GM18907 (cell line): Measurements from ENCODE around the gene BCL11A.

Experiments
- ATAC-seq: cut with Tn5 transposase; IDR thresholded peaks from one replicate; pipeline ENCODE4 v1.9.1; 2021; ENCODE audit warnings: mild to moderate bottlenecking, moderate library complexity; ENCODE audit not compliant: unreplicated experiment

BCL11A gene

DNA sequence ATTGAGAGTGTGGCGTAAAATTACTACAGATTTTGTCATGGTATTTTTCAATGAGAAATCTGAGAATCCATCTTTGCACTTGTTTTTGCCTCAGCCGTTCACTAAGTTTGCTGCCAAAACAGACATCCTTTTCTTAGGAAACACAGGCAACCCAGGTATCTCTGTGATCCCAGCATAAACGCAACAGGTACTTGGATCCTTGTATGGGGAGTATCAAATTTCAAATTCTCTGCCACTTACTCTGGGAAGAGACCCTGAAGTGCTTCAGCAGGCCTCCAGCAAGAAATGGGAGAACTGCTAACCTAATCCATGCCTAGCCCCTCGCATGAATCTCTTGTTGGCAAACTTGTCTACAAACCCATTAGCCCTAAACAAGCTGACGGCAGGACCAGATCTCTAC, 83.1 kb downstream of the BCL11A start:
- ATAC-seq = no peak

DNA sequence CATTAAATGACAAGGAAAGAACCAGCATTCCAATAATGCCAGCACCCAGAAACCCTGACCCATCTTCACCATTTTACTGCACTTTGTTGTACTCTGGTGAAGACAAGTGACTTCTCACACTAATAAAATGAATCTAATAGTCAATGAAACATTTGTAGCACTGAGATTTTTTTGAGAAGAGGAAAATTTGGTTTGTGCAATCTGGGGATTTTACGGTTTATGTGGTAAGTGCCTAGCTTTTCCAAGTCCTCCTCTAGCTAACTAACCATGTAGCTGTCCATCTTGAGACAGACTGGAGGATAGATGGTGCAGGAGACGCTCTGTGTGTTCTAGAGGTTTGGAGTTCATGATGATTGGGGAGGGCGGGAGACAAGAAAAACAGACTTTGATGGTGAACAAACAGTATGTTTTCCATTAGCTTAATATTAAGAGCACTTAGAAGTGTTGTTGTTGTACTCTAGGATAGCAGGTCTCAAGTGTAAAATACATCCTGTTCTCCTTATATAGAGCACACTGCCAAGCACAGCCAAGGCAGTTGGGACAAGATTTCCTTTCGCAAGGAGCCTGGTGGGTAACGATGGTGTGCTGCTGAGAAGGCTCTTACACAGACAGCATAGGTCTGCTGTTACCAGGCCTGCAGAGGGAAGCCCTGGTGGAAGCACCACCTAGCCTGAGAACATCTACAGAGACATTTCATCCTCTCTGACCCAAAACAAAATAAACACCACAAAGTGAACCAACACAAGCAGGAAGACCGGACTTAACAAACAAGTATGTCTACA, 83.7 kb downstream of the BCL11A start:
- no peak for ATAC-seq

DNA sequence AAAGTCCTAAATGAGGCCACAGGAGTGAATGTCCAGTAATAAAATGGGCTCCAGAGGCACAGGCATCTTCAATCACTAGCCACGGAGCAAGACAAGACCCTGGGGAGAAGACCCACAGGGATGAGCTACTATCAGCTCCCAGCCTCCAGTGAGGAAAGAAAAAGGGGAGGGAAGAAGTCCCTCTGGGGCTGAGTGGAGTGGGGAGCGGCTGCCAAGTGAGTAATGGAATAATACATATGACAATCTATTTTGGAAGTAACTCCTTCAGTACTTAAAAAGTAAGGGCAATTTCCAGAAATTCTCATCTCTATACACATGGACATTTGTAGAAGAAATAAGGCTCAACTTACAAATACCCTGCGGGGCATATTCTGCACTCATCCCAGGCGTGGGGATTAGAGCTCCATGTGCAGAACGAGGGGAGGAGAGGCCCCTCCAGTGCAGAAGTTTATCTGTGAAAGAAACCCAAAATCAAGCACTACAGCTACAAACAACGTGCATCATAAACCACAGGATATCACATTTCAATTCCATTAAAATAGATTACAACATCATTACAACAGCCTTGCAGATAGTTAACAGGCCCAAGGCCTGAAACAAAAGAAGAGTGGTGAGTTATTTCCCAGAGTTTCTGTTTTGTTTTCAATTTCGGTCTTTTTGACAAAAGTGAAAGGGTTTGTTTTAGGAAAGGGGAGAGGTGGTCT, 84.9 kb downstream of the BCL11A start:
- no peak for ATAC-seq

DNA sequence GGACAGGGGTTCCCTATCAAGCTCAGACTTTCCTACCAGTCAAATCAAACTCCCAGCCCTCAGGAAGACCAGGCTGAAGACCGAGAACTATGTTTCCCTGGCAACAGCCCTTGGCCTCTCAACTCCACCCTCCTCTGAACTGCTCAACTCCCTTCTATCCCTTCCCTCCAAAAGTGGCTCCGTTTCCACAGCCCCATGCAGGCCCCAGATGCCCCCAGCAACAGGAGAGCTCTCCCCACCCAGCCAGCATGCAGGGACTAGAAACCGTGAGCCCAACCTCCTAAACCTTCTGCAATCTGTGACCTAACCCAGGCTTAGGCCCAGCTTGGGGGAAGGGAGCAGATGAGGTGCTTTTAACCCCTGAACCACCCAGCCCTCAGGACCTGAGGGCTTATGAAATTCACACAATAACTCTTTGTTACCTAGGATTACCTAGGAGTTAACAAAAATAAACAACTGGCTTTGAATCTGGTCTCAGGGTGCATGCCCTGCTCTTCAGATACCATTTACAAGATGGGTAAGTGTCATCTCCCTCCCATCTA, 87.2 kb downstream of the BCL11A start:
- ATAC-seq = no peak

DNA sequence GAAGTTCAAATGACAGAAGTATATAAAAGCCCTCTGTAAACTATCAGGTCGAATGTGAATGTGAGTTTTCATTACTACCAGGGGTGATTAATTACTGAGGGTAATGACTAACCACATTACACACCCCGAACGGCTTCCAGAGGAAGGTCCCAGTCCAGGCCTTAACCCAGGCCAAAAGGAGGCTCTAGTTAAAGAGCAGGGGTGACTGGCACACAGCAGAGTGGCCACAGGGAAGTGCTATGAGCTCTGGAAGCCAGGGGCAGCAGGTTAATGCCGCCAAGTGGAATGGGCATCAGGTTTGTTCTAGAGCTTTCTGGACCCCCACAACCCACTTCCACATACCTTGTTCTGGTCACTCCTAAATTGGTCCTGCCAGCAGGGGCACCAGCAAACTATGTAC, 87.7 kb downstream of the BCL11A start:
- ATAC-seq = no peak

DNA sequence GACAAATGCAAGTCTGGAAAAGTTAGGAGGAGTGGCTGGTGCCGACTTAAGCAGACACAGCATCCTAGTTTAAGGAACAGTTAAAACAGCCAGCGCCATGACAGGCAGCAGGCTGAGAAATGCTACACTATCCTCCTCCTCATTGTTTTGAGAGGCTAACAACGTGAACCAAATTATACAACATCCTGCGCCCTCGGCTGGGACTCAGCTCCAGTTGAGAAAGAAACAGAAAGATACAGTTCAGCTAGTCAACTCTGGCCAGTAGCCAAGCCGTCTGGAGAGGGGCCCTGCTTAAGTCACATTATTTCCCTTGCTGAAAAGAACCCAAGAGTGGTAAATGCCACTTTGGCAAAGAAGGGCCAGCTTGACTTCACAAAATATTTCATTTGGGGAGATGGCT, 90.2 kb downstream of the BCL11A start:
- ATAC-seq = no peak

DNA sequence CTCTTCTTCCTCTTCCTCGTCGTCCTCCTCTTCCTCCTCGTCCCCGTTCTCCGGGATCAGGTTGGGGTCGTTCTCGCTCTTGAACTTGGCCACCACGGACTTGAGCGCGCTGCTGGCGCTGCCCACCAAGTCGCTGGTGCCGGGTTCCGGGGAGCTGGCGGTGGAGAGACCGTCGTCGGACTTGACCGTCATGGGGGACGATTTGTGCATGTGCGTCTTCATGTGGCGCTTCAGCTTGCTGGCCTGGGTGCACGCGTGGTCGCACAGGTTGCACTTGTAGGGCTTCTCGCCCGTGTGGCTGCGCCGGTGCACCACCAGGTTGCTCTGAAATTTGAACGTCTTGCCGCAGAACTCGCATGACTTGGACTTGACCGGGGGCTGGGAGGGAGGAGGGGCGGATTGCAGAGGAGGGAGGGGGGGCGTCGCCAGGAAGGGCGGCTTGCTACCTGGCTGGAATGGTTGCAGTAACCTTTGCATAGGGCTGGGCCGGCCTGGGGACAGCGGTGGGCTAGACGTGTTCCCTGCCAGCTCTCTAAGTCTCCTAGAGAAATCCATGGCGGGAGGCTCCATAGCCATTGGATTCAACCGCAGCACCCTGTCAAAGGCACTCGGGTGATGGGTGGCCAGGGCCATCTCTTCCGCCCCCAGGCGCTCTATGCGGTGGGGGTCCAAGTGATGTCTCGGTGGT, 91.9 kb downstream of the BCL11A start:
- ATAC-seq = no peak

DNA sequence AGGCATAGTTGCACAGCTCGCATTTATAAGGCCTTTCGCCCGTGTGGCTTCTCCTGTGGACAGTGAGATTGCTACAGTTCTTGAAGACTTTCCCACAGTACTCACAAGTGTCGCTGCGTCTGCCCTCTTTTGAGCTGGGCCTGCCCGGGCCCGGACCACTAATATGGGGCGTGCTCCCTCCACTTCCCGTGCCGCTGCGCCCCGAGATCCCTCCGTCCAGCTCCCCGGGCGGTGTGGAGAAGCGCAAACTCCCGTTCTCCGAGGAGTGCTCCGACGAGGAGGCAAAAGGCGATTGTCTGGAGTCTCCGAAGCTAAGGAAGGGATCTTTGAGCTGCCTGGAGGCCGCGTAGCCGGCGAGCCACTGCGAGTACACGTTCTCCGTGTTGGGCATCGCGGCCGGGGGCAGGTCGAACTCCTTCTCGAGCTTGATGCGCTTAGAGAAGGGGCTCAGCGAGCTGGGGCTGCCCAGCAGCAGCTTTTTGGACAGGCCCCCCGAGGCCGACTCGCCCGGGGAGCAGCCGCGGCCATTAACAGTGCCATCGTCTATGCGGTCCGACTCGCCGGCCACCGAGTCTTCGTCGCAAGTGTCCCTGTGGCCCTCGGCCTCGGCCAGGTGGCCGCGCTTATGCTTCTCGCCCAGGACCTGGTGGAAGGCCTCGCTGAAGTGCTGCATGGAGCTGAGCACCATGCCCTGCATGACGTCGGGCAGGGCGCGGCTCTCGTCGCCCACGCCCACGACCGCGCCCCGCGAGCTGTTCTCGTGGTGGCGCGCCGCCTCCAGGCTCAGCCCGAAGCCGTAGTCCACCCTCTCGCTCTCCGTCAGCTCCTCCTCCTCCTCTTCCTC, 92.7 kb downstream of the BCL11A start:
- ATAC-seq = no peak

DNA sequence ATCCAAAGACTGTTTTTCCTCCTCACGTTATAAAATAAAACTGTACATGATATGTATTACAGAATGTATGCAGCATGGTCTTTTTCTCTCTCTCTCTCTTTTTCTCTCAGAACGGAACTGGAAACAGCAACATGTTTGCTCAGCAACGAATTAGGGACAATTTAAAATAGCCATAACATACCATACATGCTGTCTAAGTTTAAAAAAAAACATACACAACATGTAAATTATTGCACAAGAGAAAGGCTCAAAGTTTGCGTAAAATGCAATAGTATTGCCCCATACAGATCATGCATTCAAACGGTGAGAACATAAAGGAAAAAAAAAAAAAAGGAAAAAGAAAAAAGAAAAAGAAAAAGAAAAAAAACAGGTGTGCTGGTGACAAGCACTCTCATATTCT, 93.6 kb downstream of the BCL11A start:
- ATAC-seq = no peak

DNA sequence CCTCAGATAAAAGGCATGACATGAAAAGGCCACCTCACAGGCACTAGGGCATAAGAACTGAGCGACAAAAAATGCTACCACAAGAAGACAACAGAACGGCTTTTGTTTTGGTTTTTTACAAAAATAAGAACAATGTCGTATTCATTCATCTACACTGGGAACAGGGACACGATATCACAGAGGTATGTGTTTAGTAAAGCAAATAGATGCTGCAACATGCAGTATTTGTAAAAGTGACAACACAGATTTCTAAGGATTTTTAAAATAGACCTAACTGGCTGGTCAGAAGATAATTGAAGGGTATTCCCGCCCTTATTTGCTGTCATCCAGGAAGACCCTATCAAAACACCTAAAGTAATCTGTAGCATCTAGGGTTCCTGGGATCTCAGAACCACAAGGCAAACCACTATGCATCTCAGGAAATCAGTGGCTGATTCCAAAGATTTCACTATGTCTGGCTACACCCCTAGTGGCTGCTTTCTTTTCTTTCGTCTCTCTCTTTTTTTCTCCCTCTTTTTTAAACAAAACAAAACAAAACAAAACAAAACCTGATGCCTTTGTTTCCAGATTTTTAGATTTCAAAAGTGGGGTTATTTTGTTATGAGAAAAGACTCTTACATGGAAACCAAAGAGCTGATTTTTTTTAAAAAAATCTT, 97.2 kb downstream of the BCL11A start:
- no peak for ATAC-seq

DNA sequence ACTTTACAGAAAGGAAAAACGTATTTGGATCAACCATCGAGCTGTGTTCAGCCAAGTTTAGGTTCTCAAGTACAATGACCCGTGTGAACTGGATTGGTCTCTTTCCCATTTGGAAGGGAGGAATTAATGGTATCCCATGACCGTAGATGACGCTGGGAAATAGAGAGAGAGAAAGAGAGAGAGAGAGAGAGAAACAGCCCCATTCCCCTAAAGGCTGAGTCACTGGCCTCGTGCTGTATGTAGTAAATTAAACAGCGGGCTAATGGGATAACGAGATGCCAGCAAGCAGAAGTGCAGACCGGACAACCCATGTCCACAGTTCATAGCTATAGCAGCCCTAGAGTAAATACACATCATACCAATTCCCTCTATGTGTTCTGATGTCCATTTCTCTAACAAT, 99.6 kb downstream of the BCL11A start:
- no peak for ATAC-seq

DNA sequence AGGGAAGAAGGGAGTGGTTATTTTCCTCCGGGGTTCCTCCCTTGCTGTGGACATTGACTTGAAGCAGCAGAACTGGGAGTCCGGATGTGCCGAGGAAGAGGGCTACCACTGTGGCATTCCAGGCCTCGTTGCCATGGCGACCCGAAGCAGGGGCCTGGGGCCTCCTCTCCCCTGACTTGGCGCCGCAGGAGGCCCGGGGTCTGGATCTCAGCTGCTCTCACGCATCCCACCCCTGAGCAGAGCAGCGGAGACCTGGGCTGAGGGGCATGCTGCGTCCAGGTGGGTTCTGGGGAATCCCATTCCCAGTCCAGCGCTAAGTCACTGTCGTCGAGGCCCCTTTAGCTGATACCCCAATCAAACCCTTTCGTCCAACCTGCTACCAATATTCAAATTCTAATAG, 100.2 kb downstream of the BCL11A start:
- no peak for ATAC-seq

DNA sequence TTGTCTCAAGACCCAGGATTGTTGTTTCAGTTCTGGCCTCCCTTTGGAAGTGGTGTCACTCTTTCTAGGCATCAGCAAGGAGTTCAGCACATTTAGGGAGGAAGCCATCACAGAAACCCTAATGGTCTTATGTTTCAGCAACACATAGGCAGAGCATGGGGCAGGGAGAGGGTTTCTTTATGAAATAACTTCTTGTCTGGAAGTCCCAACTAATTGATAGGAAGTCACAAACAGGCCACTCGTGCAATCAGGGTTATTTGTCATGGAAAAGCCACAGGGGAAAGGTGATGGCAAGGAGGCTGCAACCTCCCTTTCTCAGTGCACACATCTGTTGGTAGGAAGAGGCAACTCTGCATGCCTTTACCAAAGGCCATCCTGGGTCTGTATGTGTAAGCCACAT, 103.0 kb downstream of the BCL11A start:
- no peak for ATAC-seq

DNA sequence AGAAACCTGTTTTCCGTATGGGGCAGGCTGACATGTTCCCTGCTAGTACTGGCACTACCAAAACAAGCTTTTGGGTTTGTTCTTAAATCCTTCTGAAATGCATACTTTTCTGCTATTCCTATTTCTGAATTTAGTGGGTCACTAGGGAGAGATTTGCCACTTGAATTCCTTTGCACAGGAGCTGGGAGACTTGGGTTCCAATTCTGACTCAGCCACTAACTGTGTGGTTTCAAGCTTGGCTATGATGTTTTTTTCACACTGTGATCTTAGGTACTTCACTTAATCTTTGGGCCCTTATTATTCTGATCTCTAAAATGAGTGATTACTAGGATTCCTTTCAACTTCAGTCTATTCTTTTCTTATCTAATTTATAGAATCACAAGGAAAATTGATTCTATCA, 105.5 kb downstream of the BCL11A start:
- no peak for ATAC-seq

DNA sequence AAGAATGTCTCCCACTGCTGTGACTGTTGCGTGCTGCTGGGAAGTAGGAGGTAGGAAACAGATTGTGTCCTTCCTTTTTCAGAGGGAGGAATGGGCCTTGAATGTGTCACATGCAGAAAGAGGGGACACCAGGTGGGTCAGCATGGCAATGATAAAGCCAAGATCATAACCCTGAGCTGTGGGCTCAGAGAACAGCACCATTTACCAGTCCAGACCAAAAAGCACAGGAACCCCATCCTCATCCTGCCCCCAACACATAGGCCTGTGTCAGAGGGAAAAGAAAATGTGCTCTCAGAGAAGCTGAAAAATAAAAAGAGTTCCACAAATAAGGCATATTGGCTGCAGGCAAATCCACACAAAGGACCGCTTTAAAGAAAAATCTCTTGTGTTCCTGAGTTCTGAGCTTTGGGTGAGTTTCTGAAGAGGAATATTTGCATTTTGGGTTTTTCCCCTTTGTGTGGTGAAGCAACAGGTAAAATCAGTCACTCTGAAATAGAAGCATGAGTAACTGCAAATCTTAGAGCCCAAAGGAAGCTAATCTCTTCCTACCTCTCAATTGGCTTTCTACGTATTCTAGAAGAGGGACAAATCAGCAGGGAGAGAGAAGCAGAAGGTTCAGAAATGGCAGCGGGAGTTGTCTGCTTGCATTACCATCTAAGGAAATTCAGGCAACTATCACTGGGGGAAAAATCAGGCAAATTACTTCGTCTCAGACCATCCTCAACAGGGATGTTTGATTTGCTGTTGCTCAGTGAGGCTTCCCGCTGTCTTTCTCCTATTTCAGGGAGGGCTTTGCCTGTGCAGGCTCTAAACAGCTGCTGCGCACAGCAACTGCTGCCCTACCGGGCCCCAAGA, 106.8 kb downstream of the BCL11A start:
- ATAC-seq = peak; percentile 92

DNA sequence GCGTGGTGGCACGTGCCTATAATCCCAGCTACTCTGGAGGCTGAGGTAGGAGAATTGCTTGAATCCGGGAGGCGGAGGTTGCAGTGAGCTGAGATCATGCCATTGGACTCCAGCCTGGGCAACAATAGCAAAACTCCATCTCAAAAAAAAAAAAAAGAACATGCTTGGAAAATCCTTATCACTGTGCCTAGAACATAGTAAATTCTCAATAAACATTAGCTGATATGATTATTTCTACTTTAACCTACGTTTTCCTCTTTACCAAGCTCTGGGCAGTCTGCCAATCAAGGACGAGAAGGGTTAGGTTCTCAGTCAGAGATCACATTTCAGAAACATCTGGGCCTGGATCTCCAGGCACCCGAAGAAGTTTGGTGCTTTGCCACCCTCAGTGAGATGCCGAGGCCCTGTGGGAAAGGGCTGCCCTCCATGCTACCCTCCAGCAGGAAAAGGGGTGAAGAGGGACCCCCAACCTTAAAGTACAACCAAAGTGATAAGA, 107.7 kb downstream of the BCL11A start:
- ATAC-seq = no peak

DNA sequence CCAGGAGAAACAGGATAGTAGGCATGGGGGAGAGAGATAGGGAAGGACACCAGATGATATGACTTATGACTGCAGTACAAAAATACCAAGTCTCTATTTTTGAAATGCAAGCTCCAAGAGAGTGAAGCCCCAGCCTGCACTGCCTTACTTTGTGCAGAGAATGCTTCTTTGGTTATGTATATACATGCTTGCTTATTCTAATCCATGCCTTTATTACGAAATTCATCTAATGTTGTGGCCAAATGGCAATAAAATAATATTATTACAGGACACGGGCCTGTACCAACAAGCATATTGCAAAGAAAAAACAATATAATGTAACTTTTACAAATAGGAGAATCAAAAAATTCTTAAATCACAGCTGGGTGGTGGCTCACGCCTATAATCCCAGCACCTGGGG, 110.8 kb downstream of the BCL11A start:
- ATAC-seq = no peak

DNA sequence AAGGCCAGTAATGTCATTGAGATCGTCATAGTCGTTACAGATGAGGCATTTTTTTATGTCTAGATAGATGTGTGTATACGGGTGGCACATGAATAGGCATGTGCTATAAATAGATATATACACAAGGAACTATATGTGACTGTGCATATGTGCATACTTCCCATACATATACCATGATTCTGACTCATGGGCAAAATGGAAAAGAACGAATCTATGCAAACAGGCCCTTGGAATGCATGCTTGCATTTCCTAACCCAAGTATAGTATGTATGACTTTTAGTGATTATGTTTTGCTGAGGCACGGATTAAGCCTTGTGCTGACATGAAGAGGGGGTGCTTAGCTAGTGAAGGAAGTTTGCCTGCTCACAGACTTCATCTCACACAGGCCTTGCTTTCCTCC, 111.7 kb downstream of the BCL11A start:
- ATAC-seq = no peak

DNA sequence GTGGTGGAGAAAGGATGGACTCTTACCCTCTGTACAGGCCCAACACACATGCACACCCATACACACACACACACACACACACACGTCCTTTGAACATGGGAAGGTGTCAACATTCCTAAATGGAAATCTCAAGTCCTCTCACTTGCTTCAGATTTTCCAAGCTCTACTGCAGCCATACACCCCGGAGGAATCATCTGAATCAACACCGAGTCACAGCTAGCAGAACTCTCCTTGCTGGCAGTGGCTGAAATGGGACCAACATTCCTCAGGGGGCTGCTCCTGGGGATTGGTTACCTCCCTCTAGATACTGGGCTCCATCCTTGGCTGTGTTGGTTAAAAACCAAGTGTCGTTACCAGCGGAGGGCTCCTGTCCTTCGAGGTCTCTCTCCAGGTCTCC, 112.7 kb downstream of the BCL11A start:
- no peak for ATAC-seq
